ENCODE results near the gene SLC9C2. TPM values are rescaled to one million over a fixed set of nuclear protein-coding genes. Genes with fewer than 3 reads are reported as not detected.

SLC9C2 gene
- total RNA-seq, 1 donor from 2014 or later = not detected

DNA sequence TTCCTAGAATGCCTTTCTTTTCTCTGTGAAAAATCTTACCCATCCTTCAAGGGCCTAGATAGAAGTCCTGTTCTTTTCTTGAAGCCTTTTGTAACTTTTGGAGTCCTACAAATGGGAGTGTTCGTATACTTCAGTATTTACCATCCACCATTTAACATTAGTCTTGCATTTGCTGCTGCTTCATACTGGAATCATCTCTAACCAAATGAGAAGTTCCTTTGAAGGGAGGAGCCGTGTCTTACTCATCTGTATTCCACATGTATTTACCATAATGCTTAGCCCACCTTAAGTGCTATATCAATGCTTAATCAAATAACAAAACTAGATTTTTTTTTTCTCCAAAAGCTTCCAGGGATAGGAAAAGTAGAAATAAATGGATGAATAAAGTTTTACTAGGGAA is 118.6 kb downstream of the SLC9C2 start:
- TF ChIP-seq, protein P1, sequence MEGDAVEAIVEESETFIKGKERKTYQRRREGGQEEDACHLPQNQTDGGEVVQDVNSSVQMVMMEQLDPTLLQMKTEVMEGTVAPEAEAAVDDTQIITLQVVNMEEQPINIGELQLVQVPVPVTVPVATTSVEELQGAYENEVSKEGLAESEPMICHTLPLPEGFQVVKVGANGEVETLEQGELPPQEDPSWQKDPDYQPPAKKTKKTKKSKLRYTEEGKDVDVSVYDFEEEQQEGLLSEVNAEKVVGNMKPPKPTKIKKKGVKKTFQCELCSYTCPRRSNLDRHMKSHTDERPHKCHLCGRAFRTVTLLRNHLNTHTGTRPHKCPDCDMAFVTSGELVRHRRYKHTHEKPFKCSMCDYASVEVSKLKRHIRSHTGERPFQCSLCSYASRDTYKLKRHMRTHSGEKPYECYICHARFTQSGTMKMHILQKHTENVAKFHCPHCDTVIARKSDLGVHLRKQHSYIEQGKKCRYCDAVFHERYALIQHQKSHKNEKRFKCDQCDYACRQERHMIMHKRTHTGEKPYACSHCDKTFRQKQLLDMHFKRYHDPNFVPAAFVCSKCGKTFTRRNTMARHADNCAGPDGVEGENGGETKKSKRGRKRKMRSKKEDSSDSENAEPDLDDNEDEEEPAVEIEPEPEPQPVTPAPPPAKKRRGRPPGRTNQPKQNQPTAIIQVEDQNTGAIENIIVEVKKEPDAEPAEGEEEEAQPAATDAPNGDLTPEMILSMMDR (IDR thresholded peaks at IDR 0.05) = no peak
- no peak overlapping the region for H3K27ac Mint-ChIP-seq (ENCODE audit: unreplicated experiment)
- H3K36me3 Mint-ChIP-seq (ENCODE audit: unreplicated experiment) = peaks cover 76% of the 10 kb centered on the region
- no peak for DNase-seq (ENCODE audit: extremely low spot score, unreplicated experiment)
- H3K4me1 Mint-ChIP-seq (ENCODE audit: unreplicated experiment) = peaks cover 10% of the 10 kb centered on the region
- H3K9me3 Mint-ChIP-seq (ENCODE audit: unreplicated experiment) = no peaks in the 10 kb centered on the region
- no peak overlapping the region for H3K4me3 Mint-ChIP-seq (ENCODE audit: unreplicated experiment)
- H3K27me3 Mint-ChIP-seq (ENCODE audit: unreplicated experiment) = no peaks in the 10 kb centered on the region

DNA sequence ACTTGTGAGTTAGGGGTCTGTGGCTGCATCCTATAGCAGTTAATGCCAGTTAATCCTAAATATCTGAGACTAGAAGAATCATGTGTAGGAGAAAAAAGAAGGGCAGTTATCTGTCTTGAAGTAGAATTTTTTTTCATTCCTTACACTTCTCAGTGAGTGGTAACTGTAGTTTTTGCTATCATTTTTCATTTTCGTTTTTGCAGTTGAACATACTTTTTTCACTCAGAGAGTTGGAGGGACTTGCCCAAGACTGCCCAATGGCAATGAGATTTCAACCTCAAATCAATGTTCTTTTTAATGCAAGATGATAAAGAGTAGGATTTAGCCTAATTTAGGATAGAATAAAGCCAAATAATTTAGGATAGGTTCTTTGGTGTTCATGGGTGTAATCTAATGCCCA is 120.2 kb downstream of the SLC9C2 start:
- Mint-ChIP-seq H3K27me3 (ENCODE audit: unreplicated experiment) (no peaks in the 10 kb centered on the region), H3K36me3 (ENCODE audit: unreplicated experiment) (peaks cover 61% of the 10 kb centered on the region), H3K27ac (ENCODE audit: unreplicated experiment) (no peak overlapping the region), H3K4me1 (ENCODE audit: unreplicated experiment) (peaks cover 22% of the 10 kb centered on the region), H3K4me3 (ENCODE audit: unreplicated experiment) (no peak overlapping the region), H3K9me3 (ENCODE audit: unreplicated experiment) (no peaks in the 10 kb centered on the region)
- no peak for DNase-seq (ENCODE audit: extremely low spot score, unreplicated experiment)
- TF ChIP-seq, protein P1 (IDR thresholded peaks at IDR 0.05) = no peak

DNA sequence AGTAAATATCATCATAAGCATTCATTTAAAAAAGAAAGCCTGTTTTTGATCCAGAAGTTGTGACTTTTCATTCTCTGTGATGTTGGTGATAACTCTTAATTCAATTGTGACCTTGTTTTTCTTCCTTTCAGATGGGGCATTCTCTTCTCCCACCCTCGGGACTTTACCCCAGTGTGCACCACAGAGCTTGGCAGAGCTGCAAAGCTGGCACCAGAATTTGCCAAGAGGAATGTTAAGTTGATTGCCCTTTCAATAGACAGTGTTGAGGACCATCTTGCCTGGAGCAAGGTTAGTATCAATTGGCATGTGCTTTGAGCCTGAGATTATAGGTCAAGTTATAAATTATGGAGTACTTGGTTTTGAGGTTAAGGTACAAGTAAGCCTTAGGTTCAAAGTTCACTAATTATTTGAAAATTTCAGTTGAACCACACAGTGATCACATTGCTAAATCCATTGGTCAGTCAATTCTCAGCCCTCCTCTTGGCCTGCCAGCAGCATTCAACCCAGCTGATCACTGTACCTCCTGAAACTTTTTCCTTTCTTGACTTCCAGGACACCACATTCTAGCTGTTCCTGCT is 121.6 kb downstream of the SLC9C2 start:
- DNase-seq (ENCODE audit: extremely low spot score, unreplicated experiment) = no peak
- Mint-ChIP-seq H3K27me3 (ENCODE audit: unreplicated experiment) (no peaks in the 10 kb centered on the region), H3K36me3 (ENCODE audit: unreplicated experiment) (peaks cover 48% of the 10 kb centered on the region), H3K4me1 (ENCODE audit: unreplicated experiment) (peaks cover 24% of the 10 kb centered on the region), H3K4me3 (ENCODE audit: unreplicated experiment) (no peak overlapping the region), H3K27ac (ENCODE audit: unreplicated experiment) (no peak overlapping the region), H3K9me3 (ENCODE audit: unreplicated experiment) (no peaks in the 10 kb centered on the region)
- TF ChIP-seq, protein P1 (IDR thresholded peaks at IDR 0.05) = no peak

DNA sequence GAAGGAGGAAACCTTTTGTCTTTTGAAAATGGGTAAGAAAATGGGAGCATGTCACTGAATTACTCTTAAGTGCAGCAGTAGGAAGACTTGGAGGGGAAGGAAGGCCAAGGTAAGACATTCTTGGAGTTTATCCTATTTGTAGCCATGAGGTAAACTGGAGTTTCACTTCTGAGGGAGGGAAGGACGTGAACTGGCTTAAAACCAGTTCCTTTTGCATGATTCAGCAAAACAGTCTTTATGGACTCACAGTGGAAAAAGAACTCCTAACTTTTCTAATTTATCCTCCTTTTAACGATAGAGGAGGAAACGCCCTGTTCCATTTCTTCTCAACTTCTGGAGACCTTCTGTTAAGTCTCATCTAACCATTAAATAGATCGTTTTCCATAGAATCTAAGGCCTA is 123.2 kb downstream of the SLC9C2 start:
- peaks cover 39% of the 10 kb centered on the region for H3K4me1 Mint-ChIP-seq (ENCODE audit: unreplicated experiment)
- H3K4me3 Mint-ChIP-seq (ENCODE audit: unreplicated experiment) = no peak overlapping the region
- TF ChIP-seq, protein P1 (IDR thresholded peaks at IDR 0.05) = no peak
- peak overlapping the region; percentile 29 for H3K27ac Mint-ChIP-seq (ENCODE audit: unreplicated experiment)
- H3K27me3 Mint-ChIP-seq (ENCODE audit: unreplicated experiment) = no peaks in the 10 kb centered on the region
- DNase-seq (ENCODE audit: extremely low spot score, unreplicated experiment) = no peak
- no peaks in the 10 kb centered on the region for H3K9me3 Mint-ChIP-seq (ENCODE audit: unreplicated experiment)
- H3K36me3 Mint-ChIP-seq (ENCODE audit: unreplicated experiment) = peaks cover 33% of the 10 kb centered on the region

DNA sequence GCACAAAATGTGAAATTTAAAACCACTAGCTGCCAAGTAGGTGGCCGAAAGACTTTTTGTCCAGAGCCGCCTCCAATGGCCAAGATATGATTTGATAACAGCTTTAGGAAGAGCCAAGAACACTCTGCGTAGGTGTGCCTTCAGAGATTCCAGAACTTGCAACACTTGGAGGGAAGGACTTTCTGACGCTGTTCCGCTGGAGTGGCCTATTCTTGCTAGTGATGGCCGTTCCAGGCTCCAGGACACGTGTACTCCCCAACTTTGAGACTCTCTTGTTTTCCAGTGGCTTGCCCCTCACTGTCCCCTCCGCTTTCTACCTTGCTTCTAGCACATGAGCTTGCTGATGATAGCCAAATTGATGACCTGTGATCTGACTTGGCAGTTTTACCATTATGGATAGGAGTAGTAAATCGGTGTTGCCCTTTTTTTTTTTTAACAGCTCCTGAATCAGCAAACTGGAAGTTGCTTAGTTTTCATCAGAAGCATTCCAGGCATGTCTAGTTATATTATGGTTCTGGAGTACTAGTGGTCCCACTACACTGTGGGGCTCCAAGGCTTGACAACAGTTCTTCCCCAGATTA is 124.7 kb downstream of the SLC9C2 start:
- H3K4me1 Mint-ChIP-seq (ENCODE audit: unreplicated experiment) = peaks cover 54% of the 10 kb centered on the region
- peak overlapping the region; percentile 93 for H3K4me3 Mint-ChIP-seq (ENCODE audit: unreplicated experiment)
- H3K36me3 Mint-ChIP-seq (ENCODE audit: unreplicated experiment) = peaks cover 25% of the 10 kb centered on the region
- H3K9me3 Mint-ChIP-seq (ENCODE audit: unreplicated experiment) = no peaks in the 10 kb centered on the region
- TF ChIP-seq, protein P1 (IDR thresholded peaks at IDR 0.05) = no peak
- no peaks in the 10 kb centered on the region for H3K27me3 Mint-ChIP-seq (ENCODE audit: unreplicated experiment)
- no peak for DNase-seq (ENCODE audit: extremely low spot score, unreplicated experiment)
- H3K27ac Mint-ChIP-seq (ENCODE audit: unreplicated experiment) = peak overlapping the region; percentile 96
